Activated naive CD8-positive, alpha-beta T cell treated with anti-CD3 and anti-CD28 coated beads, Interleukin-2, amount 50 U/mL, for 24 hours (primary cell): Measurements from ENCODE around the gene TAB2.
A peak's percentile ranks its signal among the peaks of the same experiment; 100 is the strongest.

Experiments
- ATAC-seq: fragments of 150-1000 bp; cut with Tn5 transposase; one replicate; pipeline ENCODE4 v1.10.0; 2021
- DNase-seq: peaks from one replicate; pipeline ENCODE4 v3.0.0; 2021
- H3K27ac Mint-ChIP-seq: one replicate; pipeline ENCODE4 v1.8.0; 2021; ENCODE audit warnings: mild to moderate bottlenecking, mixed read lengths
- H3K27me3 Mint-ChIP-seq: one replicate; pipeline ENCODE4 v1.8.0; 2021; ENCODE audit warnings: mixed read lengths
- H3K36me3 Mint-ChIP-seq: one replicate; pipeline ENCODE4 v1.8.0; 2021; ENCODE audit warnings: low read depth, mixed read lengths
- H3K4me1 Mint-ChIP-seq: one replicate; pipeline ENCODE4 v1.8.0; 2021; ENCODE audit warnings: mixed read lengths
- H3K4me3 Mint-ChIP-seq: one replicate; pipeline ENCODE4 v1.8.0; 2021; ENCODE audit warnings: mild to moderate bottlenecking, moderate library complexity, mixed read lengths
- H3K9me3 Mint-ChIP-seq: one replicate; pipeline ENCODE4 v1.8.0; 2021; ENCODE audit warnings: mixed read lengths

Gene TAB2

DNA sequence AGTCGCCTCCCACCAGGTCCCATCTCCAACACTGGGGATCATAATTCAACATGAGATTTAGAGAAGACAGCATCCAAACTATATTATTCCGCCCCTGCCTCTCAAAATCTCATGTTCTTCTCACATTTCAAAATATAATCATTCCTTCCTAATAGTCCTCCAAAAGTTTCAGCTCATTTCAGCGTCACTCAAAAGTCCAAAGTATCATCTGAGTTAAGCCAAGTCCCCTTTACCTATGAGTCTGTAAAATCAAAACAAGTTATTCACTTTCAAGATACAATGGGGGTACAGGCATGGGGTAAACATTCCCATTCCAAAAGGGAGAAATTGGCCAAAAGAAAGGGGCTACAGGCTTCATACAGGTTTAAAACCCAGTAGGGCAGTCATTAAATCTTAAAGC is 43.0 kb downstream of the TAB2 start:
- no peaks in the 10 kb centered on the region for H3K27me3 Mint-ChIP-seq
- DNase-seq = no peak

DNA sequence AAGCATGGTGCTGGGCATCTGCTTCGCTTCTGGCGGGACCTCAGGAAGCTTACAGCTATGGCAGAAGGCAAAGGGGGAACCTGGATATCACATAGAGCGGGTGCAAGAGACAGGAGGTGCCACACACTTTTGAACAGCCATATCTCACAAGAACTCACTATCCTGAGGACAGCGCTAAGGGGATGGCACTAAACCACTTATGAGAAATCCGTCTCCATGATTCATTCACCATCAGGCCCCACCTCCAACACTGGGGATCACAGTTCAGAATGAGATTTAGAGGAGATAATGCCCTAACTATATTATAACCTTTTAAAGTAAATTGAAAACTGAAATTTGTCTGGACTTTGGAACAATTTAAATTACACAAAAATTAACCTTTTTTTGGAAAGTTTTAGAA is 44.8 kb downstream of the TAB2 start:
- H3K36me3 Mint-ChIP-seq = peaks cover 45% of the 10 kb centered on the region
- peaks cover 8% of the 10 kb centered on the region for H3K9me3 Mint-ChIP-seq
- peak overlapping the region; percentile 63 for H3K27ac Mint-ChIP-seq
- H3K4me1 Mint-ChIP-seq = peaks cover 64% of the 10 kb centered on the region
- no peak overlapping the region for H3K4me3 Mint-ChIP-seq
- ATAC-seq (peak; percentile 75), DNase-seq (peak; percentile 20)
- H3K27me3 Mint-ChIP-seq = no peaks in the 10 kb centered on the region

More for the DNA sequence above, 43.0 kb downstream of the TAB2 start:
- no peak for ATAC-seq
- Mint-ChIP-seq H3K9me3 (peaks cover 8% of the 10 kb centered on the region), H3K27ac (peak overlapping the region; percentile 28), H3K4me1 (peaks cover 77% of the 10 kb centered on the region), H3K36me3 (peaks cover 55% of the 10 kb centered on the region), H3K4me3 (no peak overlapping the region)

DNA sequence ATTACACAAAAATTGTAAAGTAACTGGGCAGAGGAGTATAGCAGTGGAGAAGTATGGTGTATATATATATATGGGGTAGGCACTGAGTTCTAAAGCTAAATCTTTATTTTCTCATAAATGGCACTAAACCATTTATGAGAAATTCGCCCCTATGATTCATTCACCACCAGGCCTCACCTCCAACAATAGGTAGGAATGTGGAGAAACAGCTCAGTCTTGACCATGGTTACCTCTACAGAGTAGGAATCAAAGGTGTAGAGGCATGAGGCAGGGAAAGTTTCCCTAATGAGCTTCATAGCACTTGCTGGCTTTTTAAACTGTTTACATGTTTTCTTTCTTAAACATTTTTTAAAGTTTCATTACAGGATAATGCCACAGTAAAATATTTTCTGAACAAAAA is 45.6 kb downstream of the TAB2 start:
- H3K4me3 Mint-ChIP-seq = no peak overlapping the region
- H3K27ac Mint-ChIP-seq = peak overlapping the region; percentile 31
- H3K4me1 Mint-ChIP-seq = peaks cover 56% of the 10 kb centered on the region

DNA sequence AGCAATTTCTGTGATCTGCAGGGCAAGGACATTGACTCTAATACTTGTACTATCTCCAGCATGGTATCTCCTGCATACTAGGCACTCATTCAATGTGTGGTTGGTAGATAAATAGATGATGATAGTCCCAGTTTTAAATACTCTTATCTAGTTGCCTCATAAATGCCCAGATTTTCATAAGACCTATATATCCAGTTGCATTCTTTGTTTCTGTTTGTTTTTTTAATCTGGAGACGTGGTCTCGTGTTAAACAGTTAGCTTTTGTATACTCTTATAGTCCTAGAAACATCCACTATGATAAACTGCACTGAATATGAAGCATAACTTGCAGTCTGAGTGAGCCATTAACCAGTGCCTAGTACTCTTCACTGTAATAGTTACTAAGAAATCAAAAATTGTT is 47.0 kb downstream of the TAB2 start:
- Mint-ChIP-seq H3K4me1 (peaks cover 45% of the 10 kb centered on the region), H3K27ac (no peak overlapping the region), H3K36me3 (peaks cover 29% of the 10 kb centered on the region), H3K9me3 (peaks cover 8% of the 10 kb centered on the region), H3K27me3 (no peaks in the 10 kb centered on the region), H3K4me3 (no peak overlapping the region)
- DNase-seq (no peak), ATAC-seq (no peak)

More for the DNA sequence above, 45.6 kb downstream of the TAB2 start:
- ATAC-seq = peak; percentile 18
- DNase-seq = no peak
- peaks cover 39% of the 10 kb centered on the region for H3K36me3 Mint-ChIP-seq
- H3K9me3 Mint-ChIP-seq = peaks cover 8% of the 10 kb centered on the region
- H3K27me3 Mint-ChIP-seq = no peaks in the 10 kb centered on the region

DNA sequence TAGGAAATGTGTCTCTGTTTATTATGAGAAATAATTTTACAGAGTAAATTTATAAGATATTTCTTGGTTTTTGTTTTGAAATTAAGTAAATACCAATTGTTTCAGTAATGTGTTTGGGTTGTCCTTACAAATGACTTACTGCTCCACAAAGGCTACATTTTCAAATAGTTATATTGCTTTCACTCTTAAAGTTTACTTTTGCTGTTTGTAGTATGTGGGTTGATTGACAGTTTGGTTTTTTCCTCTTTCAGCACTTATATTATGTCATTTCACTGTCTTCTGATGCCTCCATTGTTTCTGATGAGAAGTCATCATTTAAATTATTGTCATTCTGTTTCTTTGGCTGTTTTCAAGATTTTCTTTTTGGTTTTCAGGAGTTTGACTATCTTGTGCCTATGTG is 47.7 kb downstream of the TAB2 start:
- Mint-ChIP-seq H3K4me3 (no peak overlapping the region), H3K9me3 (peaks cover 8% of the 10 kb centered on the region), H3K27me3 (no peaks in the 10 kb centered on the region), H3K27ac (peak overlapping the region; percentile 68), H3K4me1 (peaks cover 47% of the 10 kb centered on the region), H3K36me3 (peaks cover 26% of the 10 kb centered on the region)
- ATAC-seq (no peak), DNase-seq (no peak)

DNA sequence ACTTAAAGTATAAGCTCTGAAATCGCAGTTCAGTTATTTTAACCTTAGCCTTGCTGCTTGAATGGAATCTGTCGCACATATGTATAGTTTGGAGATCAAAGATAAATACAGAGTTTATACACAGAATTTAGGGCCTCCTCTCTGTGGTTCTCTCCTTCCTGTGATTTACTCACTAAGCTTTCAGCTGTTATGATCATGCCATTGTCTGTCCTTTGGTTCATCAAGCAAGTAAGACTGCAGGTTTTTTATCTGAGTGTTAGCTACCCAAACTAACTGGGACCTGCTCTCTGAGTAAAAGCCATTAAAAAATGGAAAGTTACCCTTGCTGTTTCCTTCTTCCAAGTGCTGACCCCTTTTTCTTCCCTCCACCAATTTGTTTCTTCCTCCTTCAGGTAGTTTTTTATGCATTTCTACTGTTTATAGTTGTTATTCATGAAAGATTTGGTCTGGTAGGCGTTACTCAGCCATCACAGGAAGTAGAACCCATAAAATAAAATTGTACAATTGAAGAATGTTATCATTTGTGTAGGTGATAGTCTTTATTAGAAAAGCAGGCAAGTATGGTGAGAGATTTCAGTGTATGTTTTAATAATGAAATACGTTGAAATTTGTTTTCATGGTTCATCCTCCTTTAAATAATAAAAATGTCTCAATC is 48.9 kb downstream of the TAB2 start:
- Mint-ChIP-seq H3K4me1 (peaks cover 53% of the 10 kb centered on the region), H3K36me3 (peaks cover 25% of the 10 kb centered on the region), H3K27me3 (no peaks in the 10 kb centered on the region), H3K9me3 (peaks cover 8% of the 10 kb centered on the region), H3K4me3 (no peak overlapping the region), H3K27ac (no peak overlapping the region)
- peak; percentile 45 for ATAC-seq
- no peak for DNase-seq

DNA sequence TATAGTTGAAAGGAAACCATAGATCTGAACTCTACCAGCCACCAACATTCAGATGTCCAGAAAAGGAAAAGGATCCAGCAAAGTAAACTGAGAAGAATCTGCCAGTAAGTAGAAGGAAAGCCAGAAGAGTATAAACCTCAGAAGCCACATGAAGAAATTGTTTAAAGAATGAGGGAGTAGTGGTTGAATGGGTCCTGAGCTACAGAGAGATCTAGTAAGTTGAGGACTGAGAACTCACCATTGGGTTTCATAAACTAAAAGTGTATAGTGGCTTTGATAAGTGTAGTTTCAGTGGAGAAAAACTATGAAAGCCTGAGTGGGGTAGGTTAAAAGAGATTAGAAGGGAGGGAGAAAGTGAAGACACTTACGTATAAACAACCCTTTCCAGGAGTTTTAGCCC is 50.6 kb downstream of the TAB2 start:
- no peak overlapping the region for H3K27ac Mint-ChIP-seq
- H3K4me3 Mint-ChIP-seq = no peak overlapping the region
- peaks cover 19% of the 10 kb centered on the region for H3K36me3 Mint-ChIP-seq
- ATAC-seq (peak; percentile 80), DNase-seq (no peak)
- no peaks in the 10 kb centered on the region for H3K27me3 Mint-ChIP-seq
- H3K9me3 Mint-ChIP-seq = no peaks in the 10 kb centered on the region
- peaks cover 49% of the 10 kb centered on the region for H3K4me1 Mint-ChIP-seq

DNA sequence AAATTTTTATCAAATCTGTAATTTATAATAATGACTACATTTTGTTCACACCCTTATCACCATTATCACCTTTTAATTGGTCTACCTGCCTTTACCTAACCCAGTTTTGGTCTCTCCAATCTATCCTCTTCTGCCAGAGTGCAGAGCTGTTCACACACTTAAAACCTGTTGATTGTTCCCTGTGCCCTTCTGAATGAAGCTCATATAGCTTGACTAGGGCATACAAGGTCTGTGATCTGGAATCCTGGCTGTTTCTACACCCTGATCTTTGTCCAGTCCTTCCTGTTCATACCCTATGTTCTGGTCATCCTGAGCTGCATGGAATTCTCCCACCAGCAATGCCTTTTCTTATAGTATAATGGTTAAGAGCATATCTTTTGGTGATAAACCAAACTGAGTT is 53.6 kb downstream of the TAB2 start:
- Mint-ChIP-seq H3K4me1 (peaks cover 58% of the 10 kb centered on the region), H3K27me3 (no peaks in the 10 kb centered on the region), H3K4me3 (no peak overlapping the region), H3K27ac (peak overlapping the region; percentile 10), H3K9me3 (no peaks in the 10 kb centered on the region), H3K36me3 (peaks cover 35% of the 10 kb centered on the region)
- DNase-seq (no peak), ATAC-seq (no peak)

DNA sequence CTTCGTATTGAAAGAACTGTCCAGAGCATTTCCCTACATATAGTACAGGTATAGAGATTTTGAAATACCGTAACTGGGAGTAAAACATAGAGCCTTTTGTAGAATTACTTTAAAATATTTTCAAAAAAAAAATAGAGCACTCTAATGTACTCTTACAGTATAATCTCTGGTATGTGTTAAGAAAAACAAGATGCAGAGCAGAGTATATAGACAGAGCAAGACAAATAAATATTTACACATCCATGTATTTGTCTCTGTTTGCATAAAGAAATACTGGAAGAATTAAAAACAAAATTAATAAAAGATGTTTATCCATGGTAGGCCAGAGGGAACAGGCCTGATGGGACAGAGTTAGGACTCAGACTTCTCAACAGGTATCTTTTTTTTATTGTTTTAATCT is 54.5 kb downstream of the TAB2 start:
- DNase-seq = no peak
- no peaks in the 10 kb centered on the region for H3K9me3 Mint-ChIP-seq
- peaks cover 41% of the 10 kb centered on the region for H3K36me3 Mint-ChIP-seq
- peaks cover 65% of the 10 kb centered on the region for H3K4me1 Mint-ChIP-seq
- no peak overlapping the region for H3K27ac Mint-ChIP-seq
- no peak for ATAC-seq
- H3K27me3 Mint-ChIP-seq = no peaks in the 10 kb centered on the region
- no peak overlapping the region for H3K4me3 Mint-ChIP-seq

DNA sequence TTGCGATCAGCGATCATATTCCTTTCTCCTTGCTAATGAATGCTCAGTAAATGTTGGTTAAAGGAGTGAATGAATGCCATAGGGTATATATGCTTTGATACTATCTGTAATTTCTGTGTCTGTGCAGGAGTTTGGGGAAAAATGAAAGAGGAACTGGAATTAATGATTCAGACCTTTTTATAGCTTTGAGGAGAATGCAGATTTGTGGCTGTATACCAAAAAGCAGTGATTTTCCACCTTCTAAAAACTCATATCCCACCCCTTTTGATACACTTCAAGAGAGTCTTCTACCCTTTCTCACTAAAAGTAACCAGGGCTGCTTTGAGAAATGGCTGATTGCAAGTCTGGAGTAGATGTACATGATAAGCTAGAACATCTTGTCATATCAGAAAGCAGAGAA is 56.0 kb downstream of the TAB2 start:
- peak overlapping the region; percentile 68 for H3K27ac Mint-ChIP-seq
- peaks cover 70% of the 10 kb centered on the region for H3K4me1 Mint-ChIP-seq
- H3K9me3 Mint-ChIP-seq = no peaks in the 10 kb centered on the region
- H3K27me3 Mint-ChIP-seq = no peaks in the 10 kb centered on the region
- DNase-seq (no peak), ATAC-seq (peak; percentile 49)
- peak overlapping the region; percentile 1 for H3K4me3 Mint-ChIP-seq
- peaks cover 48% of the 10 kb centered on the region for H3K36me3 Mint-ChIP-seq

DNA sequence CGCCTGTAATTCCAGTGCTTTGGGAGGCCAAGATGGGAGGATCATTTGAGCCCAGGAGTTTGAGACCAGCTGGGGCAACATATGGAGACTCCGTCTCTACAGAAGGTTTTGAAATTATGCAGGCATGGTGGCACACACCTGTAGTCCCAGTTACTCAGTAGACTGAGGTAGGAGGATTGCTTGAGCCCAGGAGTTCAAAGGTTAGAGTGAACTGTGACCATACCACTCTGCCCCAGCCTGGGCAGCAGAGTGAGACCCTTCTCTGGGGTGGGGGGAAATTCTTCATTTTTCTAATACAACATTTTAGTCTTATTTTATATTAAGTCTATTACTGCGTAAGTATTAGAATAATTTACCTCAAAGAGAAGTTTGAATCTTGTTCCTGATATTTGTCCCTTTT is 62.5 kb downstream of the TAB2 start:
- H3K36me3 Mint-ChIP-seq = peaks cover 74% of the 10 kb centered on the region
- H3K4me3 Mint-ChIP-seq = no peak overlapping the region
- DNase-seq = no peak
- ATAC-seq = no peak
- peaks cover 73% of the 10 kb centered on the region for H3K4me1 Mint-ChIP-seq
- H3K27me3 Mint-ChIP-seq = no peaks in the 10 kb centered on the region
- peak overlapping the region; percentile 68 for H3K27ac Mint-ChIP-seq
- no peaks in the 10 kb centered on the region for H3K9me3 Mint-ChIP-seq

DNA sequence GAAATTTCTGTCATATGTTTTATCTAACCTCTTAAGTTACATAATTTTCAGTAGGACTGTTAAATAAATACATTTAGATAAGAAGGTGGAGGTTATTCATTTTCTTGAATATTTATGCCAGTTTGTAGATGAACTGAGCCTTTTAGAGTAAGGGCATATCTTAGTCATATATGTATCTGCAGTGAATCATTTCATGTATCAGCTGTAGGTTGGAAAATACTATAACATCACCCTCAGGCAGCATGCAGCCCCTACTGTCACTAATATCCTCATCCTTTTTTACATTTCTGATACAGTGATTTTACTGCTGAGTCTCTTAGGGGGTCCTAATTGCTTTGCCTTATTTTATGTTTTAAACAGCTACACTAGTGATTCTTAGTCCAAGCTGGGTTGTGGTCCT is 63.0 kb downstream of the TAB2 start:
- peaks cover 76% of the 10 kb centered on the region for H3K36me3 Mint-ChIP-seq

DNA sequence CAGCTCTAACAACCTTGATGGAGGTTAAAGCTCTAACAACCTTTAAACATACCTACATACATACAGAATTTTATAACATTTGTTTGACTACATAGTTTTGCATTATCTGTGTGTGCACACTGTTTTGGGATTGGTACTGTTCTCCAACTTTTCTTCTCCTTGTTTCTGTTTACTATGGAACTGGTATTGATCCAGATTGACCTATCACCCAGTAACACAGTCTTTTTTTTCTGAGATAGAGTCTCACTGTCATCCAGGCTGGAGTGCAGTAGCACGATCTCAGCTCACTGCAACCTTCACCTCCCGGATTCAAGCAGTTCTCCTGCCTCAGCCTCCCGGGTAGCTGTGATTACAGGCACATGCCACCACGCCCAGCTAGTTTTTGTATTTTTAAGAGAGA is 65.9 kb downstream of the TAB2 start:
- Mint-ChIP-seq H3K9me3 (peaks cover 17% of the 10 kb centered on the region), H3K4me1 (peaks cover 68% of the 10 kb centered on the region), H3K27me3 (no peaks in the 10 kb centered on the region), H3K4me3 (no peak overlapping the region), H3K27ac (no peak overlapping the region), H3K36me3 (peaks cover 89% of the 10 kb centered on the region)
- no peak for DNase-seq
- no peak for ATAC-seq

More for the DNA sequence above, 63.0 kb downstream of the TAB2 start:
- no peak for DNase-seq
- Mint-ChIP-seq H3K27ac (peak overlapping the region; percentile 71), H3K9me3 (no peaks in the 10 kb centered on the region), H3K27me3 (no peaks in the 10 kb centered on the region), H3K4me1 (peaks cover 68% of the 10 kb centered on the region), H3K4me3 (no peak overlapping the region)
- peak; percentile 98 for ATAC-seq

DNA sequence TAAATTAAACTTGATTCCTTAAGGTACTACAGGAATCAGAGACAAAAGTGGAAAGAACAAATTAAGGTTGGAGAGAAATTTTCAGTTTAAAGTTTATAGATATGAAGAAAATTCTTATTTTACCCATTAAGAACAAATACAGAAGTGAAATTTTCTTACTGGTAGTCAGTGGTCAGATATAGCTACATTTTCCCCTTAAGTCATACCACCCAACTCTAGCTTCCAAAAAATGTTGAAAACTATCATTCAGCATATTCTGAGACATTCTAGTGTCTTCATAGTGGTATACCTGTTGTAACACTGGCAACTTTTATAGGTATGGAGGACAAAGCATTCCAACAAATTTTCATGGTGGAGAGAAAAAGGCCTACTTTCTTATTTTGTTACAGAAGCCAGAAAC is 67.0 kb downstream of the TAB2 start:
- Mint-ChIP-seq H3K4me1 (peaks cover 62% of the 10 kb centered on the region), H3K9me3 (peaks cover 17% of the 10 kb centered on the region), H3K27me3 (no peaks in the 10 kb centered on the region), H3K36me3 (peaks cover 85% of the 10 kb centered on the region), H3K27ac (peak overlapping the region; percentile 55), H3K4me3 (no peak overlapping the region)
- DNase-seq = no peak
- ATAC-seq = no peak

DNA sequence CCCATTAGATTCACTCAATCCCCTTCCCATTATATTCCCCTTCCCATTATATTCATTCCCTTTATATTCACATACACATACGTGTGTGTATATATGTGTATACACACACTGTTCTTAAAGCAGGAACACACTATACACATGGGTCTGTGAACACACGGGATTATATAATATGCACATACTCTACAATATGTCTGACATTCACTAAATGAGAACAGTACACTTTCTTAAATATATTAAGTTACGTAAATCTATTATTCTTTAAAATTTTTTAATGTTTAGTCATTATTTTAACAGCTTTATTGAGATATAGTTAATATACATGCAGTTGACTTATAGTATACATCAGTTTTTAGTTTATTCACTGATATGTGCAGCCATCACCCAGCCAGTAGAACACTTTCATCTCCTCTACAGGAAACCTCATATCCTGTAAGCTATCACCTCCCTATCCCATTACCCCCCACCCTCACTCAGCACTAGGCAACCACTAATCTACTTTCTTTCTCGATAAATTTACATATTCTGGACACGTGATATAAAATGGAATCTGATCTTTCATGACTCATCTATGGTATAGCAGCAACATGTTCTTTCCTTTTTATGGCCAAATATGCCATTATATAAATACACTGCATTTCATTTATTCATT is 68.6 kb downstream of the TAB2 start:
- DNase-seq = no peak
- peaks cover 61% of the 10 kb centered on the region for H3K4me1 Mint-ChIP-seq
- peaks cover 87% of the 10 kb centered on the region for H3K36me3 Mint-ChIP-seq
- H3K4me3 Mint-ChIP-seq = no peak overlapping the region
- H3K9me3 Mint-ChIP-seq = peaks cover 21% of the 10 kb centered on the region
- H3K27ac Mint-ChIP-seq = peak overlapping the region; percentile 12
- ATAC-seq = no peak
- H3K27me3 Mint-ChIP-seq = no peaks in the 10 kb centered on the region
